EH (cell line): Measurements from ENCODE around the gene CAMK2A.

Source experiments
- DNase-seq: peaks from one replicate; pipeline ENCODE4 v3.0.0-alpha.2; 2015; ENCODE audit warnings: low read depth

Gene CAMK2A

DNA sequence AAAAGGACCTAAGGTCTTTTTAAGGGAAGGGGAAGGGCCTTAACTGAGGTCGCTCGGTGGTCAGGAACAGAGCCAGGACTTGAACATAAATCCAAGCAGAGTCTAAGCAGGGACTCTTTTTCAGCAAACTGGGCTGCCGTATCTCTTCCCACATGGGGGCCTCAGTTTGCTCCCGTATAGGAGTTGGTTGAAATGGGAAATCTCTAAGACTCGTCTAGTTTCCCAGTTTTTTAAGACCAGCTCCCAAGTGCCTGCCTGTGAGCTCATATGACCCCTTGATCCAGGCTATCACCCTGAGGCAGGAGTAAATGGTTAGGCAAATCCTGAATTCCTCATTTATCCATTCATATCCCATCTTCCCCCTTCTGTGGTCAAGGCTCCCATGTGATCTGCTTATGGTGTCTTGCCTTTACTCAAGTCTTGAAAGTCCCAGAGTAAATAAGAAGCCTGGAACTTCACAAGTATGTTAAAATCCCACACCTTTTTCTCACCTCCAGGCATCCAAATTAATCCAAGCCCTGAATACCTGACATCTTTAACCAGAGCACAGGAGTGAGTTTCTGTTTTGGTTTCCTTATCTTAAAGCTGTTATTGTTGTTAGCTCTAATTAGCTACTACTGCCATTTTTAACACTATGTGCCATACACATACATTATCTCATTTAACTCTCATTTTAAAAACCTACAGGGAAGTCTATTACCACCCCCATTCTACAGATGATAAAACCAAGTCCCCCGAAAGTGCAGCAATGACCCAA lies 10.2 kb upstream of the CAMK2A start:
- peak; percentile 83 for DNase-seq

DNA sequence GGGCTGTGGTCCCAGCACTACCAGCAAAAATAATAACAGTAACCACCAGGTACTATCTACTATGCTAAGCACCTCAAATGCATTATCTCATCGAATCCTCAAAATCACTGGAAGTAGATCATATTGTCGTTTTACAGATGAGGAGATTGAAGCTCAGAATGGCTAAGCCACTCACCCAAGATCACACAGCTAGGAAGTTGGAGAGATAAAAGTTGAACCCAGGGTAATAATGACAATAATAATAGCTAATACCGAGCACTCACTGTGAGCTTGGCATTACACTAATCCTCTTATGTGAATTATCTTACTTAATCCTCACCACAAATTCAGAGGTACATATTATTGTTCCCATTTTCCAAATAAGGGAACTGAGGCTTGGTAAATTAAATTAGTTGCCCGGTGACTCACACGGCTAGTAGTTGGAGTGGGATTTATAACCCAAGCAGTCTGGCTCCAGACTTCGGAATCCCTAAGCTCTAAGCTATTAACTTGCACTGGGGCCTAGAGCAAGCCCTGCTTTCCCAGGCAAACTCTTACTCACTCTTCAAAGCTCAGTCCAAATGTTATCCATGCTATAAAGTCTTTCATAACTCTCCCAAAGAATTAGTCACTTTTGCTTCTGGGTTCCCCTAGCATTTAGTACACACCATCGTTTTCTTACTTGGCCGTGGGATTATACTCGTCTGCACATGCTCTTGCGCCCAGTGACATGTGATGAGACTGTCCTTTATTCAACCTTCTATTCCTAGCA lies 9.3 kb upstream of the CAMK2A start:
- peak; percentile 100 for DNase-seq

DNA sequence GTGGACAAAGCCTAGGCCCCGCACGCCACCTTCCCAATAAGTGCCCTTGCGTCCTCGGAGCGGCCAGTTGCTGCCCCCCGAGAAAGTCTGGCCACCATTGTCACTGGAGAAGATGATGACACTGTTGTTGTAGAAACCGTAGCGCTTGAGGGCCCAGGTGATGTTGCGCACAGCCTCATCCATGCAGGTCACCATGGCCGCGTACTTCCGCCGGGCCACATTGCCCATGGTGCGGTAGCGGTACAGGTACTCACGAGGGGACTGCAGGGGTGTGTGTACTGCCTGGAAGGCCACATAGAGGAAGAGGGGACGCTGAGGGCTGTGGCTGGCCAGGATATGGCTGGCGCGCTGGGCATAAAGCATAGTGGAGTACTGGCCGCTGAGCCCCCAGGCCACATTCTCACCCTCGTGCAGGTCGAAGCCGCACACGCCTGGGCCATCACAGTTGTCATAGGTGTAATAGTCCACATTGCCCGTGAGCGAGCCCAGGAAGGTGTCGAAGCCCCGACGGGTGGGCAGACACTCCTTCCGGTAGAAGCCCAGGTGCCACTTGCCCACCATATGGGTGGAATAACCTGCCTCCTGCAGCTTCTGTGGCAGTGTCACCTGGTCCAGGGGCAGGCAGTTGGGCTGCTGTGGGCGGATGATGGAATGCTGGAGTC lies 8.5 kb upstream of the CAMK2A start:
- DNase-seq: no peak

DNA sequence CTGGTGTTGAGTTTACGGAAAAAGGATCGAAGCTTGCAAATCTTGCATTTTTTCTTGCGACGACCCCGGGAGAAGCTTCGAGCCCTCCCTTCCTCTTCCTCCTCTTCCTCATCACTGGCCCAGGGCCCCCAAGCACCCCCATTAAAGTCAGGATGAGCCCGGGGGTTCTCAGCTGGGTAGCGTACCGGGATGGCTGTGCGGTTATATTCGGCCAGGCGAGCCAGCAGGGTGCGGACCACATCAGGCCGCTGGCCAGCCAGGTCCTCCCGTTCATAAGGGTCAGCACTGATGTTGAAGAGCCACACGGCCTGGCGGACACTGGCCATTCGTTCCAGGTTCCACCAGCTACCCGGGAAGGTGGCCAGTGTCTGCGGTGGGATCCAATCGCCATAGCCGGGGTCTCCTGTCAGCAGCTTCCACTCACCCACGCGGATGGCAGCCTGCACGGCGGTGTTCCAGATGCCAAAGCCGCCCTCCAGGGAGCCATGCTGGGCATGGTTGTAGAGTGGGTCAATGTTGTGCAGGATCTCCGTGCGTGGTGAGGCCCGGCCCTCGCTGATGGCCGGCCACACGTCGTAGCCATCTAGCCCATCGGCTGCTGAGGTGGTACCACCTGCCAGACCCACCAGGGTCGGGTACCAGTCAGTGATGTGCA lies 7.8 kb upstream of the CAMK2A start:
- no peak for DNase-seq

DNA sequence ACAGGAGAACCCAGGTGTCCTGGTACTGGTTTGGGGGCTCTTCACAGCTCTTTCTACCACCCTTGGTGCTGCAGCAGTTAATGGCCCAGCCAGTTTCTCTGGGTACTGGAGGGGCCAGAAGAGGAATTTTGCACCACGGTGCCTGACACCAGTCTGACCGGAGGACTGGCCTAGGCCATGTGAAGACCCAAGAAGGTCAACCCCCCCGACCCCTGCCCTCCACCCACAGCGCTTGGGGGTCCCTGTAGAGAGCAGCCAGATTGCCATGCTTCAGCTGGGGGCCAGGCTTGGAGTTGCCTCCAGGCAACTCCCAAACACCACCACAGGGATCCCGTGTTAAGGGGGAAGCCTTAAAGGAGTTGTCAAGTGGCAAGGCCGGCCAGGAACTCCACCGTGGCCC lies 6.9 kb upstream of the CAMK2A start:
- no peak for DNase-seq

DNA sequence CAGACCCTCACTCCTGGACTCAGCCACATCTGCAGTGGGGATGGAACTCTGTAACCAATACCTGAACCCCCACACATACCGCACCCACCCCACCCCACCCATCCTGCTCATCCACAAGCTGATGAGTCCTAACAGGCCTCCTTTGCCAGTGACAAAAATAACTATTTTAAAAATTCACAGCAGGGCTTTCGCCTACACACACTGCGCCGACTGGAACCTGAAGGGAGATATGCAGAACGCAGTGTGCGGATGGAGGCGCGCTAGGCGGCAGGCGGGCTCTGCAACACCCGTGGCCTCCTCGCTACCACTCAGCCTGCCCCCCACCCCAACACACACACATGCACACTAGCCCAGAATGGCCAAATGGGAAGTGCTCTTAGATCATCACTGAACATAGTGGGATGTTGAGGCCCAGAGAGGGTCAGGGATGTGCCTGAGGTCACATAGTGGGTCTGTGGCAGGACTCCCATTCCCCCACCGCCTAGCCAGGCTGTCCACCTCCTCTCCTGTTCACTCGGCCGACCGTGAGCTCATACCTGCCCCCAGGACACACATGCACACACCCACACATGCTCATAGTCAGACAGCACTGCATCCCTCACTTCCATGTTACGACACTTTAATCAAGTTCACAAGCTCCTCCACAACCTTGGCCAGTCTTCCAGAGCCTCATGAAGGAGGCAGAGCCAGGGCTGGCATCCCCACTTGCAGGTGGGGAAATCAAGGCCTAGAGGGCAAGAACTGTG lies 6.3 kb upstream of the CAMK2A start:
- no peak for DNase-seq

DNA sequence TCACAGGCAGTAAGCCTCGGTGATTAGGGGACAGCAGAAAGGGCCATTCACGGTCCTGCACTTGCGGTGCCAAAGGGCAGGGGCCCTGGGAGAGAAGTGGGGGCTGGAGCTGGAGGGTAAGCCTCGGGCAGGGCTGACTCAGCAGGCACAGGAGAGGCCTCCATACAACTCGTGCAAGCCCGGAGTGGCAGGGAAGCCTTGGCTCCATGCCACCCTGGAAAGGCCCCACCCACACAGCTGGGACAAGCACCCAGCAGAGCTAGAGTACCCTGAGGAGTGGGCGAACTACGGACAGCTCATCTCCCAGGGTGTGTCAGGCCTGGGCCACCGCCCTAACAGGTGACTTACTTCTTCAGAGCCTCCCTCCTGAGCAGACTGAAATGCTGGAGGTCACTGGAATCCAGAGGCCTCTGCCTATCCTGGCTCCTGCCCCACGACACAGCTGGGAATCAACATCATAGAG lies 5.6 kb upstream of the CAMK2A start:
- peak; percentile 74 for DNase-seq

DNA sequence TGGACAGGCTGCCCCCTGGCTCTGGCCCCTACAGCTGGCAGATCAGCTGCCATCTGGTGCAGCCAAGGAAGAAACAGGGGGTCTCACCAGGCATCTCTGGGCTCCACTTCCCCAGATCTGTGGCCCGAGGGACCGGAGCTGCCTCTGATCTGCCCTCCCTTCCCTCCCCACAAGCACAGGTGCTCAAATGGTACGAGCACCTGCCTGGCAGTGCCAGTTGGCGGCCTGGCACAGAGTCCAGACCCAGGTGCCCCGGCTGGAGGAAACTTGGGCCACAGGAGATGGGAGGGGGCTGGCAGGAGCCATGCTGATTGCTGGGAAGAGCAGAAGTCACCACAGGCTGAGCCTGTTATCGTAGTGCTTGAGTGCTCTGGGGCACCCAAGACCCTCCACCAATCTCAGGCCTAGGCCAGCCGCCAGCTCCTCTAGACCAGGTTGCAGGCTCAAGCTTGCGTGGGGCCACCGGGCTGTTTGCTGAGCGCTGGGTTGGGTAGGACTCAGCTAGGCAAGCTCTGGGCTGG lies 5.0 kb upstream of the CAMK2A start:
- DNase-seq: no peak

DNA sequence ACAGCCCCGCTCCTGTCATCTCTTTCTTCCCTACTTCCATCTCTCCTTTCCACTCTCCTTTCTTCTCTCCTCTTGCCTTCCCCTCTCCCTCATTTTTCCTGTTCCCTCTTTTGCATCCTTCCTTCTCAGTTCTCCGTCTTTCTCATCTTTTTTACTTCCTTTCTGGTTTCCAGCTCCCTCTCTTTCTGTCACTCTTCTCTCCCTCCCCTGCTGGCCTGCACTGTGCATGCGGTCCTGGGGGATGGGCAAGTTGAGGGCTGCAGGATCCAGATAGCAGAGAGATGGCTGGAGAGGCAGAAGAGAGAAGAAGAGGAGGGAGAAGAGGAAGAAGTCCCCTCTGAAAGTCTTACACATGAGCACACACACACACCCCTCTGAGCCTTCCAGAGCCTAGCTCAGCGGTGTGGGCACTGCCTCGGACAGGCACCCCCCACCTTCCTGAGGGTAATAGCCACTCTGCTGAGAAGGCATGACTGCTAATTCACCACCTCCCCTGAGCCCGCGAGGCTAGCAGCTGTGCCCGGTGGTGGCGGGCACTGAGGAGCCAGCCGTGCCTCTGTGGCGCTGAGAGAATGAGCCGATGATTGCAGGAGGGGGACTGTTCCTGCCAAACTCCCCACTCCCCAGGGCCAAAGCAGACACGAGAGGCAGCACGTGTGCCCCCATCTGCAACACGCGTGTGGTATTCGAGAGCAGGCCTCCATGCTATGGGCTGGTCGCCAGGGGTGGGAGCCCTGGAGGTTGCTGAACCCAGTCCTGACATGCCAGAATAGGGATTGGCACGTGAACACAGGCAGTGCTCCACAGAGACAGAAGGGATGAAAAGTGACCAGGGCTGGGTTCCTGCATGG lies 3.7 kb upstream of the CAMK2A start:
- DNase-seq: no peak

DNA sequence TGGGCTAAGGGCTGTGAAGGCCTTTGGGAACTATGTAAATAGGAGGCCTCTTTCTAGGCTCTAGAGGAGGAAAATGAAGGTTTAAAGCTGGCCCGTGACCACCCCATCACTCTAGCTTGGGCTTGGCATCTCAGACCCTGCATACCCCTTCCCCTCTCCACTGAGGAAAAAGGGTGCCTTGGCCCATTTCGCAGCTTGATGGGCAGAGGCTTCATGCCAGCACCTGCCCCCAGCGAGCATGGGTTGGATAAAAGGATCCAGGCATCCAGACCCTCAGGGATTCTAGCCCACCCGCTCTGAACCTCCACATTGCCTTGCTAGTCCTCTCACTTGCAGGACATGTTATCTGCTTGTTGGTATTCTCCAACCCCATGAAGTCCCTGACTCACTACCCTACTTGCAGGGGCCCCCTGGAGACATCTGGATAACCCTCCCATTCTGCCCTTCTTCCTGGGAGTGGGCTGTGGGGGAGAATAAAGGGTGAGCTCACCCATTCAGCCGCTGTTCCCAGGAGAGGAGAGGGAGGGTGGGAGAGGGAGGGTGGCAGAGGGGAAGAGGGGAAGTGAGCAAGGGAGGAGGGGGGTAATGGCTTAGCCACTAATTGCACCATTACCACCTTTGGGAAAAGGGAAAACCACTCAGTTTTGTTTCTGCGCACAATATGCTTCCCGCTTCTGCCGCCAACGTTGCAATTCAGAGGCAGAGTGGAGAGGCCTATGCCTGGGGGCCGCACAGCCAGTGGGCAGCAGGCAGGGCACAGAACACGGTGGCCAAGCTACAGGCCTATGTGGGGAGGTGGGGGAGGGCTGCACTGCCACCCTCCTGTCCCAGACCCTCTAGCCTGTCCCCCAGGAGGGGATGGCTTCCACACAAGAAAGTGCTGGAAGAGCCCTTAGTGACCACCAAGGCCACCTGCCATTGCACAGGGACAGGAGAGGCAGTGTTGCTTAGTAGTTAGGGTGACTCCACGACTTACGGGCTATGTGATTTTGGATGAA lies 2.1 kb upstream of the CAMK2A start:
- DNase-seq: no peak

DNA sequence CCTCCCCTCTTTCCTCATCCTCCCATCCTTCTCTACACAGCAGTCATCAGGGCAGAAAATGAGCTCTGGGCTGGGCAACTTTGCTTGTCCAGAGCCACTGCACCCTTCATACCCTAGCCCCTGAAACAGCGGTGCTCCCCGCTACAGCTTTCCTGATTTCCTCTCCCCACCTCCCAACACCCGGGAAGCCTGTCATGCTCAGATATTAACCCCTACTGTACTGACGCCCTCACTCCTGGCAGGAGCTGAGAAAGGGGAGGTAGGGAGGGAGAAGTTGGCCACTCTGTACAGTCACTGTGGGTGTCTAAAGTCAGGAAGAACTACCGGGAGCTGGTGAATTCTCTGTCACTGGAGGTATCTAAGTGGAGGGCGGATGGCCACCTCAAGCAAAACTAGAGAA lies 782 bp downstream of the CAMK2A start:
- DNase-seq: no peak

DNA sequence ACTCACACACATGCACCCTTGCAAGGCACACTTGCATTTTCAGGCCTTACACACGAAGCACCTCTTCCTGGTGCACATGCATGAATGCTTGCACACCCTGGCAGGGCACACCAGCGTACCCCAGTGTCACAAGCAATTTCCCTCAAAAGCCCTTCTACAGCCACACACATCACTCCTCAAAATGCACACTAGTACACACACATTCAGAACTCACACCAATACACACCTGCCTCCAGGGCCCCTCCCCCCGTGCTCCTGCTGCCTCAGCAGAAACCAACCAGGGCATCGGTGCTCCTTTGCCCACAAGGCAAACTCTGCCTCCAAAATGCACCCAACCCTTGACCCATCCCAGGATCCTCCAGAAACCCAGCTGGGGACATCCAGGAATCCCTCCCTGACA lies 1.2 kb downstream of the CAMK2A start:
- DNase-seq: no peak

DNA sequence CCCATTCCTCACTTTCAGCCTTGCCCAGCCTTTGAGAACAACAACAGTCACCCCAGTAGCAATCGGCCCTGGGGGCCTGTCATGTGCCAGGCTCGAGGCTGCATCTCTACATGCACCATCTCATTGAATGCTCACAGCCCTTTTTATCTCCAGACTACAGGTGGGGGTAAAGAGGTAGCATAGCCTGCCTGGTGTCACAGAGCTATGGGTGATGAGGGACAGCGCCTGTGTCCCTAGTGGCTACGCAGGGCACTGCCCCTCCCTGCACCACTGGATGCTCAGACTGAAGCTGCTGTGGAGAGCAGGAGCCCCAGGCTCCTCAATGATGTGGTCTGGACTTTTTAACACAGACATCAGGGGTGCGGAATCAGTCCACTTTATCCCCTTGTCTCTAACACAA lies 2.8 kb downstream of the CAMK2A start:
- no peak for DNase-seq

DNA sequence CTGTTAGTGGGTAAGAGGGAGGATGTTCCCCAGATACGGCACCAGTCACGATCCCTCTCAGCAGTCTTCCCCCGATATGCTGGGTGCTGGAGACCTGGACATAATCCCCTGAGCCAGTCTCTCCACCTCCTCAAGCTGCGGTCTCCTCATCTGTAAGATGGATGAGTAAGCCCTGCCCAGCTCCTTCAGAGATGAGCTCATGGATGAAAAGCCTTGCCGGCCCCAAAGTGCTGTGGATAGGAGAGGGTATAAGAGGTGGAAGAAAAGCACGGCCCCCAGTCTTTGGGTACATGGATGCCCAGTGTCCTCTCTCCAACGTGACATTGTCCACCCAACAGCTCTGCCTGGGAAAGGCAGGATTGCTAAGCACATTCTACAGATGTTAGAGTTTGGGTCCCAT lies 4.5 kb downstream of the CAMK2A start:
- DNase-seq: no peak

DNA sequence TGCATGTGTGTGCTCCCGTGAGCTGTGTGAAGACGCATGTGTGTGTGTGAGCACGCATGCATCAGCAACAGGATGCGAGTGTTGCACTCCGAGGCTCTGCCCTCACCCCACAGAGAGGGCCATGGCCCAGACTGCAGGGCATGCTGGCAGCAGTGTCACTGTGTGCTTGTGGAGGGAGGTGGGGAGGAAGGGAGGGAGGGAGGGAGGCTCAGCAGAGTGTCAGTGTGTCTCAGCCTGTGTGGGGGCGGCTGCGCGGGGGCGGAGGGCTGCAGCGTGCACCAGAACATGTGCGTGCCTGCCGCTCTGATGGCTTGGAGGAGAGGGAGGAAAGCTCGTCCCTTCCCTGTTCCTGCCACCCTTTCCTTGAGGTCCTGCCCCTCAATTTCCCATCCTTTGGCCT lies 5.3 kb downstream of the CAMK2A start:
- DNase-seq: no peak

DNA sequence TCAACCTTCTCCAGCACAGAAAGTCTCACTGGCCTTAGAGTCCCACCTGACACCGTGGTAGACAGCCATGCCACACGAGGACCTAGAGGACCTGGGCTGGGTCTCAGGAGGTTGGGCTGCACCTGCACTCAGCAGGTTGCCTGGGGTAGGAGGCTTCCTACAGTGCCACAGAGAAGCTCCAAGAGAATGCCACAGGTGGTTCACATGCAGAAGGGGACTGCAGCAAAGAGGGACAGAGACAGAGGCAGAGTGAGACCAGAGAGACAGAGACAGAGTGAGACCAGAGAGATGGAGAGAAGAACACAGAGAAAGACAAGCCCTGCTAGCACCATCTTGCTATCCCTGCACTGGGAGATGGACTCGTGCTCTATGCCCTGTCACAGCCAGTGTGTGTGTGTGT lies 5.7 kb downstream of the CAMK2A start:
- DNase-seq: no peak

DNA sequence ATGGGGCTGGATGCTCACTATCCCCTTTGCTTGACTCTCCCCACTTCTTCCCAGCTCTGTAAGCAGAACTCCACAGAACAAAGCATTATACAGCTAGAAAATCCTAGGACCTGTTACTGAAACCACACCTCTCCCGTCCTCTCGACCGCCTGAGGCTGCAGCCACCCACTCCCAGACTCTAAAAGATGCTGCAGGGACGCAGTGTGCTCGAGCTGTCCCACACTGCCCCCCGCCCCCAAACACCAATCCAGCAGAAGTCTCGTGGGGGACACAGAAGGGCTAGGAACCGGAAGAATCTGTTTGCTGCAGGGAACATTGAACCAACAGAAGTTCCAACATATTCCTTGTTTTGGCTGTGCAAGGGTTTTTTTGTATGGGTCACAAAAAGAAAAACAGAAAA lies 7.6 kb downstream of the CAMK2A start:
- no peak for DNase-seq

DNA sequence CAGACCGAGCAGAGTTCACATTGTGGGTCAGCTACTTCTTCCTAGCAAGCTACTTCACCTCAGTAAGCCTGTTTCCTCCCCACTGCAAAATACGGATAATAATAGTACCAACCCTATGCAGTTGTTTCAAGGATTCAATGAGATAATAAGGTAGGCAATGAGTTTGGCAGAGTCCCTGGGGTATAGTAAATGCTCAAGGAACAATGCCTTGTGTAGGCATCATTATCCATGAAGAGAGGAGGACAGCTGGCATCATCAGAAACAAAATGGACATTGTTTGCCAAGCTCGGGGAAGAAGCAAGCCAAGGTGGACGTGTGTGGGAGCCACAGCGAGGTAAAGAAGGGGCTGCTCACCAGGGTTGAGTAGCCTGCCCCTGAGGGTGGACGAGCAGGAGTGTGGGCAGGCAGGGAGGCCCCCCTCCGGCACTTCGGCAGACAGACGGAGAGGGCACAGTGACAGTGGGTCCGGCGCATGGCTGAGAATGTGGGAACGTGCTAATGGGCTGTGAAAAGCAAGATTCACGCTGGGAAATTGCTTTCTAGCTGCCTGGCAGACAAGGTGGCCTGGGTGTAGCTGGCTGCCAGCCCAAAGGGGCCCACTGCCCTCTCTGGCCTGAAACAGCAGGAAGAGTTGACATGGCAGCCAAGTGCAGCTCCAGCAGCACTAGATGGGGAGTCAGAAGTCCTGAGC lies 10.1 kb downstream of the CAMK2A start:
- no peak for DNase-seq

DNA sequence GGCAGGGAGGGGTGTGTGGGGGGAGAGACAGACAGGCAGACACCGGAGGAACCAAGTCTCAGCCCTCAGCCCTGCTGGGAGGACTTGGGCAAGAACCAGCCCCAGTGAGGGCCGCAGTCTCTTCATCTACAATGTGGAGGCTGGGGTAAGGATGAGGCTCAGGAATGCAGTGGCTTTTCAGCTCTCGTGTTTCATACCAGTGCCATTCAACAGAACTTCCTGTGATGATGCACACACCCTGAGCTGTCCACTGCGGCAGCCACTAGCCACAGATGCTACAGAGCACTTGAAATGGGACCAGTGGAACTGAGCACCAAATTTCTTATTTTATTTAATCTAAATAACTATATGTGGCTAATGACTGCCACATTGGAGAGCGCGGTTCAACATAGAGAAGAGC lies 10.7 kb downstream of the CAMK2A start:
- peak; percentile 93 for DNase-seq
